GM18867 (cell line): ENCODE measurements around the gene NFILZ.

ENCODE experiments used
- ATAC-seq: cut with Tn5 transposase; IDR thresholded peaks from one replicate; pipeline ENCODE4 v1.9.1; 2021; ENCODE audit warnings: mild to moderate bottlenecking, moderate library complexity; ENCODE audit not compliant: unreplicated experiment

The NFILZ gene

GRCh38 chr19:8641221-8641907 lies 10.9 kb downstream of the NFILZ start:
- no peak for ATAC-seq

- ATAC-seq, result no peak
Observed at GRCh38 chr19:8641908-8642547, 11.6 kb downstream of the NFILZ start.

- no peak for ATAC-seq
Observed at GRCh38 chr19:8642561-8642960, 12.1 kb downstream of the NFILZ start.

- no peak for ATAC-seq
Observed at GRCh38 chr19:8643860-8644653, 13.6 kb downstream of the NFILZ start.

GRCh38 chr19:8648240-8648639 lies 17.8 kb downstream of the NFILZ start:
- no peak for ATAC-seq

GRCh38 chr19:8654591-8655339 lies 24.3 kb downstream of the NFILZ start:
- no peak for ATAC-seq

- ATAC-seq, result no peak
Observed at GRCh38 chr19:8655340-8655709, 24.9 kb downstream of the NFILZ start.

- no peak for ATAC-seq
Observed at GRCh38 chr19:8657869-8658268, 27.4 kb downstream of the NFILZ start.

GRCh38 chr19:8659905-8660304 lies 29.5 kb downstream of the NFILZ start:
- no peak for ATAC-seq

- no peak for ATAC-seq
Observed at GRCh38 chr19:8662263-8662662, 31.8 kb downstream of the NFILZ start.

- no peak for ATAC-seq
Observed at GRCh38 chr19:8663920-8664670, 33.7 kb downstream of the NFILZ start.

GRCh38 chr19:8664671-8665057 lies 34.2 kb downstream of the NFILZ start:
- no peak for ATAC-seq

- no peak for ATAC-seq
Observed at GRCh38 chr19:8665468-8666213, 35.2 kb downstream of the NFILZ start.

GRCh38 chr19:8666814-8667405 lies 36.5 kb downstream of the NFILZ start:
- ATAC-seq, result no peak

- no peak for ATAC-seq
Observed at GRCh38 chr19:8673276-8673891, 43.0 kb downstream of the NFILZ start.

- no peak for ATAC-seq
Observed at GRCh38 chr19:8675066-8675465, 44.6 kb downstream of the NFILZ start.

GRCh38 chr19:8678244-8678807 lies 47.9 kb downstream of the NFILZ start:
- no peak for ATAC-seq
